Heart left ventricle (tissue), 16 donors: ENCODE results near the gene CEACAM16. TPM values are rescaled to one million over a fixed set of nuclear protein-coding genes. Genes with fewer than 3 reads are reported as not detected.

ENCODE experiments used
- ATAC-seq, 4 donors: fragments of 200-7000 bp; cut with Tn5 transposase; one replicate each; pipeline ENCODE4 v1.9.1; 2020 to 2022; ENCODE audit warnings: moderate library complexity in 4 of 4, mild to moderate bottlenecking in 3 of 4, moderate number of reproducible peaks in 1 of 4
- DNase-seq, 5 donors: peaks; one replicate each; pipeline ENCODE4 v3.0.0-alpha.2; 2020
- H3K27ac ChIP-seq, 12 donors: fragments of 200-600 bp; sonication (generic) in 4 of 12; one replicate each; pipeline versions ENCODE4 v1.5.0 to v1.8.0; 2016 to 2022; ENCODE audit warnings: mild to moderate bottlenecking in 2 of 12
- H3K27me3 ChIP-seq, 9 donors: fragments of 200-600 bp; sonication (generic) in 2 of 9; one replicate each; pipeline versions ENCODE4 v1.5.1 to v1.8.0; 2016 to 2022; ENCODE audit warnings: mild to moderate bottlenecking in 3 of 9
- H3K36me3 ChIP-seq, 9 donors: fragments of 200-600 bp; sonication (generic) in 2 of 9; one replicate each; pipeline versions ENCODE4 v1.5.0 to v1.8.0; 2018 to 2022; ENCODE audit warnings: mild to moderate bottlenecking in 2 of 9
- H3K4me1 ChIP-seq, 12 donors: fragments of 200-600 bp; sonication (generic) in 4 of 12; one replicate each; pipeline versions ENCODE4 v1.5.0 to v1.8.0; 2016 to 2022; ENCODE audit warnings: mild to moderate bottlenecking in 3 of 12
- H3K4me3 ChIP-seq, 12 donors: fragments of 200-600 bp; sonication (generic) in 4 of 12; one replicate each; pipeline versions ENCODE4 v1.5.0 to v1.8.0; 2017 to 2022; ENCODE audit warnings: mild to moderate bottlenecking in 9 of 12, moderate library complexity in 4 of 12
- H3K9me3 ChIP-seq, 12 donors: fragments of 200-600 bp; sonication (generic) in 4 of 12; one replicate each; pipeline versions ENCODE4 v1.5.0 to v1.8.0; 2016 to 2022; ENCODE audit warnings: mild to moderate bottlenecking in 1 of 12
- CTCF ChIP-seq, 12 donors: fragments of 200-600 bp; sonication (generic) in 4 of 12; IDR thresholded peaks; one replicate each; pipeline versions ENCODE4 v1.5.0 to v1.8.0; 2018 to 2022; ENCODE audit warnings: antibody characterized with exemption in 12 of 12, mild to moderate bottlenecking in 5 of 12
- POLR2A ChIP-seq, 2 donors: fragments of 450-650 bp; IDR thresholded peaks; one replicate each; pipeline ENCODE4 v1.6.1; 2017; ENCODE audit warnings: antibody characterized with exemption in 2 of 2, mild to moderate bottlenecking in 2 of 2, moderate library complexity in 2 of 2
- WGBS, 4 donors: extraction: QIAGEN DNeasy Blood & Tissue Kit in 2 of 4; methylation state at CpG; one replicate each; pipeline versions ENCODE4 v1.1.5 to v1.1.7; 2013 to 2018; 5-methylcytosine and 5-hydroxymethylcytosine counted together
- intact Hi-C, 10 donors: fragments of 100-400 bp; cut with DNase I; formaldehyde crosslinking; loops; one replicate each; pipeline versions ENCODE4 v1.11.1 to v1.14.2; 2022
- polyA plus RNA-seq, 2 donors: library from polyadenylated mRNA; stranded (reverse); fragments of 200-250 nt; gene quantifications; one replicate each; pipeline ENCODE4 v1.2.3, GENCODE V29; 2013
- total RNA-seq, 9 donors: library from RNA; depleted of rRNA in 2 of 9; stranded (reverse); fragments of >200 nt in 2 of 9; fragmentation: NEBNext Ultra II Directional in 3 of 9; extraction: Animal tissue kit (Norgen Biotek cat#: 25700) in 3 of 9; gene quantifications; one replicate each; pipeline versions ENCODE4 v1.1.0 to v1.2.4, GENCODE V29; 2016 to 2023
- donor health status: ischemic (EF 13 %, LVEDD 7.1; RV severe dilation, severe dysfunction).
- donor health status: healthy with polysubstance abuse.
- donor health status: DM: no; HTN: yes; CAD: no.
- donor health status: DM: no; HTN: no; CAD: no.
- donor health status: ischemic (EF 25% LVEDD 6.9; RV normal size, moderate dysfunction).
- donor health status: ischemic (EF 25% LVEDD 5.7; RV mildly dilated, moderate dysfunction).
- donor health status: healthy.
- donor health status: DM: yes; HTN: yes; CAD: no.
- donor health status: ischemic (EF 35%, LVEDD 5.7; RV mildly dilated, moderate dysfunction).
- donor health status: nonischemic (EF 11% LVEDD 7.7; RV severe dilation, severe dysfunction).
- donor health status: DM: yes; HTN: yes; CAD: no.
- donor health status: PGD.
- donor health status: ischemic (EF 29% LVEDD 5.4; RV normal size, mild dysfunction).
- donor health status: nonischemic (EF 23%, LVEDD 6.1; RV moderate dilation, normal function).

Gene CEACAM16
- total and polyA plus RNA-seq, 11 donors: not detected

GRCh38 chr19:44686896-44687295, 12.1 kb upstream of the CEACAM16 start:
- H3K27ac ChIP-seq: peak overlapping the region in 1 of 12 donors; percentile 86
- H3K4me3 ChIP-seq: no peak overlapping the region
- H3K36me3 ChIP-seq: peaks cover 0 to 3% (median 0%) of the 10 kb centered on the region in 9 donors
- H3K27me3 ChIP-seq: no peaks in the 10 kb centered on the region
- no peaks in the 10 kb centered on the region for H3K9me3 ChIP-seq
- ATAC-seq: no peak
- TF ChIP-seq POLR2A (IDR thresholded peaks at IDR 0.05): no peak
- TF ChIP-seq CTCF (IDR thresholded peaks at IDR 0.05): no peak
- peaks cover 0 to 67% (median 12%) of the 10 kb centered on the region in 12 donors for H3K4me1 ChIP-seq
- intact Hi-C loops: loop anchor here in 6 of 10 donors (5.0 to 10.0 kb wide), 4 partner anchors 35 to 160 kb away; partner anchors contain the start of gene NECTIN2 (in 3 of the 6)
- no peak for DNase-seq
- WGBS, 4 donors: 79 to 89% (median 85%) methylated on average over 4 of the region's 4 CpGs

DNA sequence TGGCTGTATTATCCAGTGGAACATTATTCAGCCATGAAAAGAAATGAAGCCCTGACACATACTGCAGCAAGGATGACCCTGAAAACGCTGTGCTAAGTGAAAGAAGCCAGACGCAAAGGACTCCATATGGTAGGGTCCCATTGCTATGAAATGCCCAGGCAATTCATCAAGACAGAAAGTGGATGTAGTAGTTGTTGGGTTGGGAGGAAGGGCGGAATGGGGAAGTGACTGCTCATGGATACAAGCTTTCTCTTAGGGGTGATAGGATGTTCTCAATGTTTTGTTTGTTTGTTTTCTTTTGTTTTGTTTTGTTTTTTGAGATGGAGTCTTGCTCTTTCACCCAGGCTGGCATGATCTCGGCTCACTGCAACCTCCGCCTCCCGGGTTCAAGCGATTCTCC, 11.1 kb upstream of the CEACAM16 start:
- TF ChIP-seq POLR2A (IDR thresholded peaks at IDR 0.05): no peak
- no peak for TF ChIP-seq CTCF (IDR thresholded peaks at IDR 0.05)
- no peaks in the 10 kb centered on the region for H3K9me3 ChIP-seq
- H3K27me3 ChIP-seq: no peaks in the 10 kb centered on the region
- H3K4me3 ChIP-seq: no peak overlapping the region
- DNase-seq (no peak), ATAC-seq (no peak)
- intact Hi-C loops: loop anchor here in 9 of 10 donors (2.0 to 10.0 kb wide), 6 partner anchors 34 to 159 kb away; partner anchors contain the start of gene NECTIN2 (in 3 of the 9)
- peaks cover 0 to 3% (median 0%) of the 10 kb centered on the region in 9 donors for H3K36me3 ChIP-seq
- peaks cover 0 to 73% (median 22%) of the 10 kb centered on the region in 12 donors for H3K4me1 ChIP-seq
- no peak overlapping the region for H3K27ac ChIP-seq
- 82 to 92% (median 91%) methylated on average over 7 of the region's 7 CpGs for WGBS, 4 donors

GRCh38 chr19:44689290-44690130, 9.4 kb upstream of the CEACAM16 start:
- 41 to 48% (median 41%) methylated on average over 9 to 11 of the region's 11 CpGs for WGBS, 4 donors
- Histone ChIP-seq H3K4me3 (no peak overlapping the region), H3K27me3 (no peaks in the 10 kb centered on the region), H3K27ac (peak overlapping the region in 1 of 12 donors; percentile 29), H3K4me1 (peaks cover 0 to 63% (median 22%) of the 10 kb centered on the region in 12 donors), H3K9me3 (no peaks in the 10 kb centered on the region), H3K36me3 (no peaks in the 10 kb centered on the region)
- ATAC-seq (peak; percentile 21 to 63 (median 46)), DNase-seq (peak; percentile 67 to 87 (median 75))
- TF ChIP-seq POLR2A (IDR thresholded peaks at IDR 0.05) (no peak), CTCF (IDR thresholded peaks at IDR 0.05) (peak; percentile 90 to 96 (median 94))
- intact Hi-C loops: loop anchor here (1.0 to 10.0 kb wide), 11 partner anchors 33 to 158 kb away; partner anchors contain the start of gene NECTIN2 (in 3 of the 10)

- no peak for TF ChIP-seq POLR2A (IDR thresholded peaks at IDR 0.05)
- TF ChIP-seq CTCF (IDR thresholded peaks at IDR 0.05): no peak
- WGBS, 4 donors: 89 to 95% (median 91%) methylated on average over 3 of the region's 3 CpGs
- intact Hi-C loops: loop anchor here in 3 of 10 donors (1.0 to 2.0 kb wide), 3 partner anchors 35 to 80 kb away; no protein-coding TSS in a partner anchor
- no peaks in the 10 kb centered on the region for H3K36me3 ChIP-seq
- no peaks in the 10 kb centered on the region for H3K27me3 ChIP-seq
- peaks cover 0 to 57% (median 21%) of the 10 kb centered on the region in 12 donors for H3K4me1 ChIP-seq
- no peak overlapping the region for H3K27ac ChIP-seq
- DNase-seq (no peak), ATAC-seq (no peak)
- H3K4me3 ChIP-seq: no peak overlapping the region
- no peaks in the 10 kb centered on the region for H3K9me3 ChIP-seq
These were observed 8.9 kb upstream of the CEACAM16 start for GRCh38 chr19:44690131-44690440.
